ENCODE measurements around the gene FOXP1.

DNA sequence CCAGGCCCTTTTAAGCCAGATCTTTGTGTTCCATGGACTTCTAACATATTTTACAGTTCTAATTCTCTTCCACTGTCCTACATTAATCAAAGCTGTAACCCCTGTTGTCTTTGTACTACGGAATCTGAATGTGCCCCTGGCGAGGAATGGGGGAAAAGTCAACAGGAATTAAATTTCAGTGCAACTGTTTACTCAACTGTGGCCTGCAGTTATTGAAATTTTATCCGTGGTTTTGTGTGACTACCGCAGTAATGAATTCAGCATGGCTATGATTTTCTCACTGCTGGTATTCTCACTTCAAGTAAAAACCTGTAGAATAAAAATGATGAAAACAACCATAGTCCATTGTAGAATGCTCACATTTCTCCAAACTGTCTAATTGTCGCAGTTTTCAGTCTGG lies 388.0 kb downstream of the FOXP1 start:
- TF ChIP-seq, protein P1, sequence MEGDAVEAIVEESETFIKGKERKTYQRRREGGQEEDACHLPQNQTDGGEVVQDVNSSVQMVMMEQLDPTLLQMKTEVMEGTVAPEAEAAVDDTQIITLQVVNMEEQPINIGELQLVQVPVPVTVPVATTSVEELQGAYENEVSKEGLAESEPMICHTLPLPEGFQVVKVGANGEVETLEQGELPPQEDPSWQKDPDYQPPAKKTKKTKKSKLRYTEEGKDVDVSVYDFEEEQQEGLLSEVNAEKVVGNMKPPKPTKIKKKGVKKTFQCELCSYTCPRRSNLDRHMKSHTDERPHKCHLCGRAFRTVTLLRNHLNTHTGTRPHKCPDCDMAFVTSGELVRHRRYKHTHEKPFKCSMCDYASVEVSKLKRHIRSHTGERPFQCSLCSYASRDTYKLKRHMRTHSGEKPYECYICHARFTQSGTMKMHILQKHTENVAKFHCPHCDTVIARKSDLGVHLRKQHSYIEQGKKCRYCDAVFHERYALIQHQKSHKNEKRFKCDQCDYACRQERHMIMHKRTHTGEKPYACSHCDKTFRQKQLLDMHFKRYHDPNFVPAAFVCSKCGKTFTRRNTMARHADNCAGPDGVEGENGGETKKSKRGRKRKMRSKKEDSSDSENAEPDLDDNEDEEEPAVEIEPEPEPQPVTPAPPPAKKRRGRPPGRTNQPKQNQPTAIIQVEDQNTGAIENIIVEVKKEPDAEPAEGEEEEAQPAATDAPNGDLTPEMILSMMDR (IDR thresholded peaks at IDR 0.05), result no peak
- TF ChIP-seq POLR2A (IDR thresholded peaks at IDR 0.05), result no peak
- TF ChIP-seq POLR2AphosphoS5 (IDR thresholded peaks at IDR 0.05), result no peak
